ENCODE data around the gene FNDC4.

GRCh38 chr2:27442920-27443282 lies 52.1 kb downstream of the FNDC4 start:
- TF ChIP-seq SUZ12 (IDR thresholded peaks at IDR 0.05; ENCODE audit: extremely low read depth, insufficient read depth, insufficient read length): no peak
- TF ChIP-seq YY1 (IDR thresholded peaks at IDR 0.05; ENCODE audit: insufficient read depth, insufficient read length): no peak
- TF ChIP-seq ZNF274 (IDR thresholded peaks at IDR 0.05; ENCODE audit: low read depth, low read length): no peak
